ENCODE data around the gene SLIT1.

- TF ChIP-seq CTCF (conservative IDR thresholded peaks at IDR 0.05): no peak
- TF ChIP-seq ZFX (IDR thresholded peaks at IDR 0.05): no peak
Observed at GRCh38 chr10:97173036-97173435, 12.7 kb downstream of the SLIT1 start.

All from C4-2B (cell line).